IMR-90 (cell line): ENCODE measurements around the gene N4BP2.

Source experiments
- BHLHE40 ChIP-seq: fragments of 150-350 bp; IDR thresholded peaks from 2 replicates; pipeline ENCODE4 v1.6.1; 2016; ENCODE audit warnings: mild to moderate bottlenecking, low read depth, low read length
- MAFK ChIP-seq: IDR thresholded peaks from 2 replicates; pipeline ENCODE4 v1.6.1; 2012; ENCODE audit warnings: low read depth, low read length, improper control_type of control experiment
- POLR2A ChIP-seq: IDR thresholded peaks from 2 replicates; pipeline ENCODE4 v1.6.1; 2012; ENCODE audit warnings: mild to moderate bottlenecking, low read depth, low read length
- RAD21 ChIP-seq: IDR thresholded peaks from 2 replicates; pipeline ENCODE4 v1.6.1; 2012; ENCODE audit warnings: low read length, improper control_type of control experiment
- TF ChIP-seq, protein P1 (sequence below): conservative IDR thresholded peaks from 2 replicates; pipeline ENCODE4 v1.5.1; 2012; ENCODE audit warnings: mild to moderate bottlenecking, low read depth, low read length, improper control_type of control experiment

DNA sequence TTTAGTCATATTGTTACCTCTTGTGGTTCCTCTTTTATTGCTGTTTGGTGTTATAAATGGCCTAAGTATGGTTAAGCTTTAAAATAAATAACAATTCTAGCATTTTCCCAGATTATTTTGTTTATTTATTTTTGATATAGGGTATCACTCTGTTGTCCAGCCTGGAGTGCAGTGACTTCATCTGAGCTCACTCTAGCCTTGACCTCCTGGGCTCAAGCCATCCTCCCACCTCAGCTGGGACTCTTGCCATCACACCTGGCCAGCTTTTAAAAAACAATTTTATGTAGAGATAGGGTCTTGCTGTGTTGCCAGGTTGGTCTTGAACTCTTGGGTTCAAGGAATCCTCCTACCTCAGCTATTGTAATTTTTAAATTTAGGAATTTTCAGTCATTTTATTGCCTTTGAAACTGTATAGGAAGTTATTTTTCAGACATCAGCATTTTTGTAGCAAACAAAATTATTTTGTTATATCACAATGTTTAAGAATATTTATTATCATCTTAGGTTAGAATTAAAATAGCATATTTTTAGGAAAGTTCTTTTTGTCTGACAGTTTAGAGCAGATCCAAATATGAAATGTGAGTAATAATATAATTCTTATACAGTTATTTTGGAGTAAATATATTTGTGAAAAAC lies 73.9 kb downstream of the N4BP2 start:
- TF ChIP-seq, protein P1, sequence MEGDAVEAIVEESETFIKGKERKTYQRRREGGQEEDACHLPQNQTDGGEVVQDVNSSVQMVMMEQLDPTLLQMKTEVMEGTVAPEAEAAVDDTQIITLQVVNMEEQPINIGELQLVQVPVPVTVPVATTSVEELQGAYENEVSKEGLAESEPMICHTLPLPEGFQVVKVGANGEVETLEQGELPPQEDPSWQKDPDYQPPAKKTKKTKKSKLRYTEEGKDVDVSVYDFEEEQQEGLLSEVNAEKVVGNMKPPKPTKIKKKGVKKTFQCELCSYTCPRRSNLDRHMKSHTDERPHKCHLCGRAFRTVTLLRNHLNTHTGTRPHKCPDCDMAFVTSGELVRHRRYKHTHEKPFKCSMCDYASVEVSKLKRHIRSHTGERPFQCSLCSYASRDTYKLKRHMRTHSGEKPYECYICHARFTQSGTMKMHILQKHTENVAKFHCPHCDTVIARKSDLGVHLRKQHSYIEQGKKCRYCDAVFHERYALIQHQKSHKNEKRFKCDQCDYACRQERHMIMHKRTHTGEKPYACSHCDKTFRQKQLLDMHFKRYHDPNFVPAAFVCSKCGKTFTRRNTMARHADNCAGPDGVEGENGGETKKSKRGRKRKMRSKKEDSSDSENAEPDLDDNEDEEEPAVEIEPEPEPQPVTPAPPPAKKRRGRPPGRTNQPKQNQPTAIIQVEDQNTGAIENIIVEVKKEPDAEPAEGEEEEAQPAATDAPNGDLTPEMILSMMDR: no peak
- TF ChIP-seq POLR2A: no peak
- no peak for TF ChIP-seq BHLHE40
- no peak for TF ChIP-seq MAFK
- no peak for TF ChIP-seq RAD21
